ENCODE measurements around the gene NDUFC2.
"Not testable (repeated sequence)": the region's sequence is repeated elsewhere in the genome, so short reads cannot be mapped to it uniquely, and the experiment has no call there.

NDUFC2 gene
- total RNA-seq = 3.1 to 17.3 (median 14.7) reads per million in 3 experiments

DNA sequence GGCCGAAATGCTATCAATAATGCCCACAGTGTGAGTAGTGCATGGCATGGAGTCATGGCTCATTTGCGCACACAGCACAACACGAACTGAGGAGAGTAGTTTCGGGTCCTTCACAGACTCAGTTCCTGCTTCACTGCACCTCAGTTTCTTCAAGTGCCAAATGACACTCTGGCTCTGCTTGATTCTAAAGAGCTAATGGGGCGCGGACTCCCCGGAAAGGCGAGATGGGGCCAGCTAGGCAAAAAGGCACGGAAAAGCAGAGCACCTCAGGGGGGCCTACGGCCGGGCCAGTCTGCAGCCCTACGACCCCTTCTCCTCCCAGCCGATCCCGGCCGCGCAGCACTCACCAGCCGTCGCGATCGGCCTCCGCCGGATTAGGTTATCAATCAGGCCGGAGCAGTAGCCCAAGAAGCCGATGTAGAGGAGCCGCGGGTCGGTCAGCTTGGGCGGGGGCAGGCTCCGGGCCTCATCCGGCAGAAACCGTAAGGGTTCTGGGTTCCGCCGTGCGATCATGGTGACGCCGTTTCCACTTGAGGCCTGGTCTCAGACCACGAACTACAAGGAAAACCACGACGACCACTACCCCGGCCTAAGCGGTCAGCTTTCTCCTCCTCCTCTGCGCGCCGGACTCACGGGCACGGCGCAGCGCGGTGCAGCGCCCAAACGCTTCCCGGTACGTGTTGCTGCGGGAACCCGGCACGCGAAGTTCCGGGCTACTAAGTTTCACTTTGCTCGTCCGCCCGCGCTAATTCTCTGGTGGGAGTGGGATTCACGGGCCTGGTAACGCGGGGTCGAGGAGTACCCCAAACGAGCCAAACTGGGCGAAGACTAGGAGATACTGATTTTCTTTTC lies at the start of gene NDUFC2:
Gene NDUFC2 (minus strand): TSS at position 631 of the 852 bp plus-strand sequence. CDS start 118 bp downstream, at position 513.
- peak; percentile 50 for DNase-seq

DNA sequence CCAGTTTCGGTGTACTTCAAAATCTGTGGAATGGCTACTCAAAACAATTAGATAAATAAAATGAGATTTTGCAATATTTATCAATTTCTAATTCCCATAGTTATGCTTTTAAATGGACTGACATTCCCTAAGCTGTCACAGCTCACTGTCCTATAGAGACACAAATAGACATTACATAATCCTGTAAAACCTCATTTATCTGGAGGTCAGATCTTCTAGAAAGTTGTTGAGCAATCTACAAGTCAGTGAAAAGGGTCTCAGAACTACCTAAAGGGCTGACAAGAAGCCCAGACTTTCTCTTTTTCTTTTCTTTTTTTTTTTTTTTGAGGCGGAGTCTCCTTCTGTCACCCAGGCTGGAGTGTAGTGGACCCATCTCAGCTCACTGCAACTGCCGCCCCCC lies 47.7 kb upstream of the NDUFC2 start:
- DNase-seq = no peak

DNA sequence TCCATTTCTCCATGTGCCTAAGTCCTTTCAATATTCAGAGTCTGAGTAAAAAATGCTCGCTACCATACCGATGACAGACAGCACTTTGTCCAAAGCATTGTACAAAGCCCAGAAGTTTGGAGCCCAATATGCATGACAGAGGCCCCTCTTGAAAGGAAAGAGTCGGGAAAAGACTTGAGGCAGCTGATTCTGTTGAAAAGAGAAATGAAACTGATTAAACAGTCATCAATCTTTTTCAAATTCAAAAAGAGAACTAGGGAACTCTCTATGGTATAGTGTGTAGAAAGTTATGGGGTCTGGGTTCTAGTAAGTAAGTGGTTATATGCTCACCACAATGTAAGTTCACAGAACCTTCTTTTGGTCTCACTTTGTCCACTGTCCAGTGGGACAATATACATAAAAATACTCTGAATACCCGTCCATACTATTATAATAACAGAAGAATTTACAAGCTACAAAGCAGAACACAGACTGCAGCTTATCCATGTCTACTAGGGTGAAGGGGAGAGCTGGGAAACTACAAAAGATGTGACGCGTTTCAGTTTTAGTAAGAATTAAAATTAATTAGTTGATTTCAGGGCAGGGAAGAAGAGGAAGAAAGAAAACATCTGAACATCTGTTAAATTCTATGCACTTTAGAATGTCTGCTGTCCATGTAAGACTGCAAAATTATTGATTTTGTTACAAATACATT lies 33.1 kb upstream of the NDUFC2 start:
- no peak for DNase-seq

DNA sequence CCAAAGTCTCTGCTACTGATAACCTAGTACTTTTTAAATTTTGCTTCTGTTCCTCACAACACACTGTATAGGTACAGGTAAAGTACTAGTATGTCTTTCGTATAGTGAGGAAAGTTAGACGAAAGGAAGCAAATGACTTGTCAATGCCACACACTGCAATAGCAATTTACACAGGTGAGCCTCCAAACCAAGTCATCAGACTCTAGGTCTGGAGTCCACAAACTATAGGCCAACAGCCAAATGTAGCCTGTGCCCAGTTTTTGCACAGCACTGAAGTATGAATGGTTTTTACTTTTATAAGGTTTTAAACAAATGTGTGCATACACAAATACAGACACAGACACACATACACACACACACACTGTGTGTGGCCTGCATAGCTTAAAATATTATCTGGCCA lies 31.6 kb upstream of the NDUFC2 start:
- no peak for DNase-seq

GRCh38 chr11:78110830-78111229 lies 31.2 kb upstream of the NDUFC2 start:
- no peak for DNase-seq

- DNase-seq = no peak
These were observed 30.7 kb upstream of the NDUFC2 start for GRCh38 chr11:78110351-78110750.

- no peak for DNase-seq
These were observed 29.7 kb upstream of the NDUFC2 start for GRCh38 chr11:78109081-78110015.

DNA sequence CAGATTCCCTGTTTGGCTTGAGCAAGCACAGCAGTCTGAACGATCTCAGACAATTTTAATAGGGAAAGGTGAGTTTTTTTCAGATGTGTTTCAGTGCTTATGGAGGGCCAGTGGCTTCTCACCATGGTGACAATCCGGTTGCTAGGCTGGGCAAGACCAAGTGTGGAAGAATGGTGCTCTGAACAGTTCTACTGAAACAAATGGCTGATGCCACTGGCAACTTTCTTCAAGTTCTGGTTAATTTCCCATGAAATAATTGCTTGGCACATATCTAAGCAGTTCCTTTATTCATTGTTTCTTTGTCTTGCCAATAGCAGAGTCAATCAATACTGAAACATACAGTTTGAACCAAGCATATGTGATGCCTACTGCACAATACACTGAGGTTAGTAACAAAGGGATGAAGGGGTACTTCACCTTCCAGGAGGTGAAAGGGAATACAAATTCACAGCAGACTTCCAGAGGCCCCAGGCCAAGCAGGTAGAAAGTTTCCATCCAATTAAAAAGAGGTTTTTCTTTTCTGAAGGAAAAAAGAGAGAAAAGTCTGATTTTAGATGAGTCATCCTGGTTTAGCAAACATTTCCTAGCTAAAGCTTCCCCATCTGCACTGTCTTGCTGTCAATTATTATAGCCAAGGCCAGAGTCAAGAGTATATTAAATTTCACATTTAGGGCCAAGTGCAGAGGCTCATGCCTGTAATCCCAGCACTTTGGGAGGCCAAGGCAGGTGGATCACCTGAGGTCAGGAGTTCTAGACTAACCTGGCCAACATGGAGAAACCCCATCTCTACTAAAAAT lies 21.2 kb upstream of the NDUFC2 start:
- no peak for DNase-seq

GRCh38 chr11:78100261-78100660 lies 20.6 kb upstream of the NDUFC2 start:
- DNase-seq = no peak

GRCh38 chr11:78099666-78100065 lies 20.0 kb upstream of the NDUFC2 start:
- DNase-seq = no peak

GRCh38 chr11:78097666-78098385 lies 18.2 kb upstream of the NDUFC2 start:
- DNase-seq = no peak

DNA sequence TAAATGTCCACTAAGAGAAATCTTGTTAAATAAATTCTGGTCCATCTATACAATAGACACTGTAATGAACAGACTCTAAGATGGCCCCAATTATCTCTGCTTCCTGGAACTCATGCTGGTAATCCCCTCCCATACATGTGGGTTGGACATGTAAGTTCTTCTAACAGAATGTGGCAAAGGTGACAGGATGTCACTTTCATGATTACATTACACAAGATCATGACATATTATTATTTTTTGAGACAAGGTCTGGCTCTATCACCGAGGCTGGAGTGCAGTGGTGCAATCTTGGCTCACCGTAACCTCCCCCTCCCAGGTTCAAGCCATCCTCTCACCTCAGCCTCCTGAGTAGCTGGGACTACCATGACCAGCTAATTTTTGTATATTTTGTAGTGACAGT lies 14.6 kb upstream of the NDUFC2 start:
- DNase-seq = no peak

DNA sequence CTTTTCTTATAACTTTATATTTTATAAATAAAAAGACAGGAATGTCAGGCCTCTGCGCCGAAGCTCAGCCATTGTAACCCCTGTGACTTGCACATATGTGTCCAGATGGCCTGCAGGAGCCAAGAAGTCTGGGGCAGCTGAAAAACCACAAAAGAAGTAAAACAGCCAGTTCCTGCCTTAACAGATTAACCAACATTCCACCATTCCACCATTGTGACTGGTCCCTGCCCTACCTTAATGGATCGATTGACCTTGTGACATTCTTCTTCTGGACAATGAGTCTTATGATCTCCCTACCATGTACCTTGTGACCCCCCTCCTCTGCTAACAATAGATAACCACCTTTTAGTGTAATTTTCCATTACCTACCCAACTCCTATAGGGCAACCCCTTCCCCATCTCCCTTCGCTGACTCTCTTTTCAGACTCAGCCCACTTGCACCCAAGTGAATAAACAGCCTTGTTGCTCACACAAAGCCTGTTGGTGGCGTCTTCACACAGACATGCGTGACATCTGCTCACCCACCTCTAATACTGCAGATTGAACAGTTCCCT lies 6.9 kb upstream of the NDUFC2 start:
- DNase-seq = not testable (repeated sequence)

- no peak for DNase-seq
These were observed 6.3 kb upstream of the NDUFC2 start for GRCh38 chr11:78085972-78086371.

DNA sequence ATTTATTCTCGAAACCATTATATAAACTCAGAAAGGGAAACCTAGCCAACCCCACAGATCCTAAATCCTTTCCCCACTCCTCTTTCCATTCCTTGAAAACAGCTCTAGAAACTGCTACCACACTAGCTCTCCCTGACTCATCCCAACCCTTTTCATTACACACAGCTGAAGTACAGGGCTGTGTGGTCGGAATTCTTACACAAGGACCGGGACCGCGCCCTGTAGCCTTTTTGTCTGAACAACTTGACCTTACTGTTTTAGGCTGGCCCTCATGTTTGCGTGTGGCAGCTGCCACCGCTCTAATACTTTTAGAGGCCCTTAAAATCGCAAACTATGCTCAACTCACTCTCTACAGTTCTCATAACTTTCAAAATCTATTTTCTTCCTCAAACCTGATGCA lies 4.8 kb upstream of the NDUFC2 start:
- not testable (repeated sequence) for DNase-seq

DNA sequence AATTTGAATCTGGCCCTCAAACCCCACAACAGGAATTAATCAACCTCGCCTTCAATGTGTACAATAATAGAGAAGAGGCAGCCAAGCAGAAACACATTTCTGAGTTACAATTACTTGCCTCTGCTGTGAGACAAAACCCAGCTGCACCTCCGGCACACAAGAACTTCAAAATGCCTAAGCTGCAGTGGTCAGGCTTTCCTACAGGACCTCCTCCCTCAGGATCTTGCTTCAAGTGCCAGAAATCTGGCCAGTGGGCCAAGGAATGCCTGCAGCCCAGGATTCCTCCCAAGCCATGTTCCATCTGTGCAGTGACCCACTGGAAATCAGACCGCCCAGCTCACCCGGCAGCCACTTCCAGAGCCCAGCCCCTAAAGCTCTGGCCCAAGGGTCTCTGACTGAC lies 3.4 kb upstream of the NDUFC2 start:
- no peak for DNase-seq

DNA sequence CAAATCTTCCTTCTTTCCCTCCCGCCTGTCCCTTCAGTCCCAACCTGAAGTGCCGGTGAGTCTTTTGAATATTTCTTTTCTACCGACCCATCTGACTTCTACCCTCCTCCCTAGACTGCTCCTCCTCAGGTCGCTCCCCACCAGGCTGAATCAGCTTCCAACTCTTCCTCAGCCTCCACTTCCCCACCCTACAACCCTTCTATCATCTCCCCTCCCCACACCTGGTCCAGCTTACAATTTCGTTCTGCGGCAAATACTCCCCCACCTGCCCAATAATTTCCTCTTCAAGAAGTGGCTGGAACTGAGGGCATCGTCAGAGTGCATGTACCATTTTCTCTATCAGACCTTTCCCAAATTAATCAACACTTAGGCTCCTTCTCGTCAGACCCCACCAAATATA lies 2.5 kb upstream of the NDUFC2 start:
- no peak for DNase-seq

DNA sequence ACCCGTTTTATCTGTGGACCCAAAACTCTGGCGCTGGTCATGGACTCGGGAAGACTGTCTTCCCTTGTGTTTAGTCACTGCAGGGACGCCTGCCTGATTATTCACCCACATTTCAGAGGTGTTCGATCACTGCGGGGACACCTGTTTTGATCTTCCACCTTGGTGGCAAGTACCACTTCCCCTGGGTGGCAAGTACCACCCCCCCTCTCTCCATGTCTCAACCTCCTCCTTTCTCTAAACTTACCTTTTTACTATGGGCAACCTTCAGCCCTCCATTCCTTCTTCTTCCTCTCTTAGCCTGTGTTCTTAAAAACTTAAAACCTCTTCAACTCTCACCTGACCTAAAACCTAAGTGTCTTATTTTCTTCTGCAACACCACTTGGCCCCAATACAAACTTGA lies 1.9 kb upstream of the NDUFC2 start:
- no peak for DNase-seq

DNA sequence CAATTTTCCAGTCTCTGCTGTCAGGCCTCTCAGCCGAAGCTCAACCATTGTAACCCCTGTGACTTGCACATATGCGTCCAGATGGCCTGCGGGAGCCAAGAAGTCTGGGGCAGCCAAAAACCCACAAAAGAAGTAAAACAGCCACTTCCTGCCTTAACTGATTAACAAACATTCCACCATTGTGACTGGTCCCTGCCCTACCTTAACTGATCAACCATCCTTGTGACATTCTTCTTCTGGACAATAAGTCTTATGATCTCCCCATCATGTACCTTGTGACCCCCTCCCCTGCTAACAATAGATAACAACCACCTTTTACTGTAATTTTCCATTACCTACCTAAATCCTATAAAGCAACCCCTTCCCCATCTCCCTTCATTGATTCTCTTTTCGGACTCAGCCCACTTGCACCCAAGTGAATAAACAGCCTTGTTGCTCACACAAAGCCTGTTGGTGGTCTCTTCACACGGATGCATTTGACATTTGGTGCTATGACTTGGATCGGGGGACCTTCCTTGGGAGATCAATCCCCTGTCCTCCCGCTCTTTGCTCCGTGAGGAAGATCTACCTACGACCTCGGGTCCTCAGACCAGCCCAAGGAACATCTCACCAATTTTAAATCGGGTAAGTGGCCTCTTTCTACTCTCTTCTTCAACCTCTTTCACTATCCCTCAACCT lies 1.3 kb upstream of the NDUFC2 start:
- DNase-seq = no peak

- DNase-seq = no peak
These were observed 589 bp upstream of the NDUFC2 start for GRCh38 chr11:78080084-78080817.
